IMR-90 (cell line): ENCODE data around the gene NKX6-2. TPM values are rescaled to one million over a fixed set of nuclear protein-coding genes. Genes with fewer than 3 reads are reported as not detected.

Source experiments
- ATAC-seq: fragments of 200-7000 bp; cut with Tn5 transposase; 2 replicates; pipeline ENCODE4 v1.9.1; 2020; ENCODE audit warnings: low read depth, mild to moderate bottlenecking, moderate library complexity
- BruUV-seq: library from RNA; stranded (reverse); fragments of 400-500 nt; replicated peaks from 2 replicates; lab custom pipeline; 2021; lab: Mats Ljungman, UMichigan
- CTCF ChIA-PET: fragments of 300-600 bp; formaldehyde crosslinking; extraction: SDS; loops from one replicate; lab custom pipeline; 2021; ENCODE audit warnings: antibody characterized with exemption; lab: Yijun Ruan, JAX
- POLR2A ChIA-PET: fragments of 300-600 bp; sonication (Branson Sonifier 250); formaldehyde crosslinking; loops from one replicate; lab custom pipeline; 2022; ENCODE audit warnings: antibody characterized with exemption; ENCODE audit not compliant: unreplicated experiment; lab: Charles Lee
- DNase-seq: peaks from one replicate; pipeline ENCODE4 v3.0.0; 2013
- H2AFZ ChIP-seq: replicated peaks from 2 replicates; pipeline ENCODE3; 2013; ENCODE audit warnings: low read length, mild to moderate bottlenecking; ENCODE audit not compliant: poor library complexity
- H2AK5ac ChIP-seq: 2 replicates; pipeline ENCODE4 v1.6.1; 2013; ENCODE audit warnings: low read depth, low read length, inconsistent platforms
- H2AK9ac ChIP-seq: replicated peaks from 2 replicates; pipeline ENCODE3; 2013; ENCODE audit warnings: mild to moderate bottlenecking, low read depth, low read length, moderate library complexity; ENCODE audit not compliant: poor library complexity
- H2BK120ac ChIP-seq: 2 replicates; pipeline ENCODE4 v1.6.1; 2013; ENCODE audit warnings: low read depth, low read length, inconsistent platforms
- H2BK15ac ChIP-seq: 3 replicates; pipeline ENCODE4 v1.6.1; 2013; ENCODE audit warnings: low read depth, low read length, inconsistent platforms
- H2BK20ac ChIP-seq: 2 replicates; pipeline ENCODE4 v1.6.1; 2013; ENCODE audit warnings: low read depth, mild to moderate bottlenecking, inconsistent platforms, low read length, moderate library complexity
- H2BK5ac ChIP-seq: 2 replicates; pipeline ENCODE4 v1.6.1; 2013; ENCODE audit warnings: mild to moderate bottlenecking, low read depth, low read length, inconsistent platforms; ENCODE audit not compliant: poor library complexity, severe bottlenecking
- H3K14ac ChIP-seq: replicated peaks from 2 replicates; pipeline ENCODE4 v1.6.1; 2013; ENCODE audit warnings: low read depth, low read length, inconsistent platforms
- H3K18ac ChIP-seq: 2 replicates; pipeline ENCODE4 v1.6.1; 2013; ENCODE audit warnings: low read depth, low read length, control low read depth
- H3K23ac ChIP-seq: 2 replicates; pipeline ENCODE4 v1.6.1; 2013; ENCODE audit warnings: low read depth, low read length, inconsistent platforms
- H3K27ac ChIP-seq: 2 replicates; pipeline ENCODE4 v1.5.1; 2013; ENCODE audit warnings: mild to moderate bottlenecking, control low read depth, low read length; ENCODE audit not compliant: insufficient read depth
- H3K27me3 ChIP-seq: 2 replicates; pipeline ENCODE4 v1.6.1; 2013; ENCODE audit warnings: low read length; ENCODE audit not compliant: control insufficient read depth, insufficient read depth
- H3K36me3 ChIP-seq: 2 replicates; pipeline ENCODE4 v1.6.1; 2013; ENCODE audit warnings: low read length, mixed read lengths; ENCODE audit not compliant: control insufficient read depth, insufficient read depth
- H3K4ac ChIP-seq: 2 replicates; pipeline ENCODE4 v1.6.1; 2013; ENCODE audit warnings: low read depth, low read length, inconsistent platforms
- H3K4me1 ChIP-seq: 2 replicates; pipeline ENCODE4 v1.6.1; 2013; ENCODE audit warnings: low read length, mixed read lengths; ENCODE audit not compliant: control insufficient read depth, insufficient read depth
- H3K4me2 ChIP-seq: 2 replicates; pipeline ENCODE4 v1.6.1; 2013; ENCODE audit warnings: low read depth, mild to moderate bottlenecking, control low read depth, low read length, moderate library complexity
- H3K4me3 ChIP-seq: 2 replicates; pipeline ENCODE4 v1.5.1; 2013; ENCODE audit warnings: low read depth, mild to moderate bottlenecking, control low read depth, low read length, moderate library complexity; ENCODE audit not compliant: insufficient read depth
- H3K56ac ChIP-seq: 2 replicates; pipeline ENCODE4 v1.6.1; 2013; ENCODE audit warnings: low read length, inconsistent platforms; ENCODE audit not compliant: insufficient read depth; ENCODE audit errors: extremely low read depth
- H3K79me1 ChIP-seq, 2 experiments: 2 replicates each; pipeline ENCODE4 v1.6.1; 2013; ENCODE audit warnings: low read length in 2 of 2, inconsistent platforms in 1 of 2, low read depth in 1 of 2
- H3K9ac ChIP-seq: 2 replicates; pipeline ENCODE4 v1.6.1; 2013; ENCODE audit warnings: low read depth, low read length, control low read depth
- H3K9me1 ChIP-seq: 2 replicates; pipeline ENCODE4 v1.6.1; 2013; ENCODE audit warnings: low read length, inconsistent platforms; ENCODE audit not compliant: insufficient read depth
- H3K9me3 ChIP-seq: 2 replicates; pipeline ENCODE4 v1.6.1; 2013; ENCODE audit warnings: low read length; ENCODE audit not compliant: control insufficient read depth, insufficient read depth
- H4K20me1 ChIP-seq: 2 replicates; pipeline ENCODE4 v1.6.1; 2013; ENCODE audit warnings: low read length, inconsistent platforms; ENCODE audit not compliant: insufficient read depth
- H4K5ac ChIP-seq: 2 replicates; pipeline ENCODE4 v1.6.1; 2013; ENCODE audit warnings: mild to moderate bottlenecking, low read depth, low read length, control low read depth
- H4K8ac ChIP-seq, 2 experiments: 2 replicates each; pipeline ENCODE4 v1.6.1; 2013; ENCODE audit warnings: low read depth in 2 of 2, low read length in 2 of 2, control low read depth in 1 of 2, inconsistent platforms in 1 of 2
- H4K91ac ChIP-seq: 2 replicates; pipeline ENCODE4 v1.6.1; 2013; ENCODE audit warnings: low read depth, low read length, inconsistent platforms; ENCODE audit not compliant: insufficient read depth
- BHLHE40 ChIP-seq: fragments of 150-350 bp; IDR thresholded peaks from 2 replicates; pipeline ENCODE4 v1.6.1; 2016; ENCODE audit warnings: mild to moderate bottlenecking, low read depth, low read length
- CEBPB ChIP-seq: IDR thresholded peaks from 2 replicates; pipeline ENCODE4 v1.6.1; 2012; ENCODE audit warnings: low read depth, low read length, improper control_type of control experiment
- CHD1 ChIP-seq: IDR thresholded peaks from 2 replicates; pipeline ENCODE4 v1.6.1; 2012; ENCODE audit warnings: low read depth, low read length, improper control_type of control experiment
- ELK1 ChIP-seq: fragments of 150-350 bp; IDR thresholded peaks from 2 replicates; pipeline ENCODE4 v1.6.1; 2016; ENCODE audit warnings: low read depth, mild to moderate bottlenecking, low read length, moderate library complexity, borderline replicate concordance
- FOS ChIP-seq: fragments of 150-350 bp; IDR thresholded peaks from 2 replicates; pipeline ENCODE4 v1.6.1; 2016; ENCODE audit warnings: low read depth, low read length
- MAFK ChIP-seq: IDR thresholded peaks from 2 replicates; pipeline ENCODE4 v1.6.1; 2012; ENCODE audit warnings: low read depth, low read length, improper control_type of control experiment
- MAZ ChIP-seq: IDR thresholded peaks from 2 replicates; pipeline ENCODE4 v1.6.1; 2012; ENCODE audit warnings: low read depth, mild to moderate bottlenecking, low read length, improper control_type of control experiment, moderate library complexity, borderline replicate concordance
- MXI1 ChIP-seq: IDR thresholded peaks from 2 replicates; pipeline ENCODE4 v1.6.1; 2012; ENCODE audit warnings: low read depth, mild to moderate bottlenecking, low read length, moderate library complexity, borderline replicate concordance
- NFE2L2 ChIP-seq: fragments of 150-350 bp; IDR thresholded peaks from 2 replicates; pipeline ENCODE4 v1.6.1; 2016; ENCODE audit warnings: low read depth, mild to moderate bottlenecking, low read length
- POLR2A ChIP-seq: IDR thresholded peaks from 2 replicates; pipeline ENCODE4 v1.6.1; 2012; ENCODE audit warnings: mild to moderate bottlenecking, low read depth, low read length
- RAD21 ChIP-seq: IDR thresholded peaks from 2 replicates; pipeline ENCODE4 v1.6.1; 2012; ENCODE audit warnings: low read length, improper control_type of control experiment
- RCOR1 ChIP-seq: IDR thresholded peaks from 2 replicates; pipeline ENCODE4 v1.6.1; 2012; ENCODE audit warnings: mild to moderate bottlenecking, low read length, improper control_type of control experiment; ENCODE audit not compliant: insufficient replicate concordance
- RFX5 ChIP-seq: IDR thresholded peaks from 2 replicates; pipeline ENCODE4 v1.8.0; 2012; ENCODE audit warnings: low read depth, mild to moderate bottlenecking, low read length, moderate library complexity
- SMC3 ChIP-seq: fragments of 150-350 bp; IDR thresholded peaks from 2 replicates; pipeline ENCODE4 v1.6.1; 2016; ENCODE audit warnings: low read depth, mild to moderate bottlenecking, antibody characterized with exemption, low read length, moderate library complexity
- WGBS, 2 experiments: methylation state at CpG; one replicate each; pipeline versions ENCODE4 v1.1.5 to v1.1.7; 2013; ENCODE audit warnings: missing lambda C conversion rate in 2 of 2; ENCODE audit not compliant: insufficient read length in 1 of 2; ENCODE audit errors: extremely low coverage in 2 of 2; 5-methylcytosine and 5-hydroxymethylcytosine counted together
- dilution Hi-C: fragments of 300-500 bp; cut with HindIII; formaldehyde crosslinking; loops from one replicate; pipeline ENCODE4 v1.14.3; 2018; ENCODE audit warnings: low sequenced_read_pairs; ENCODE audit not compliant: unreplicated experiment
- in situ Hi-C: fragments of 300-500 bp; cut with MboI; formaldehyde crosslinking; loops from 3 replicates; pipeline ENCODE4 v1.14.3; 2019; ENCODE audit warnings: low sequenced_read_pairs, inconsistent platforms, mixed read lengths
- intact Hi-C: fragments of 100-400 bp; cut with micrococcal nuclease; formaldehyde crosslinking; loops from 2 replicates; pipeline ENCODE4 v1.10.0; 2022
- polyA plus RNA-seq, 3 experiments: library from polyadenylated mRNA; depleted of rRNA; stranded (reverse); fragments of >200 nt; gene quantifications; 2 replicates each; pipeline ENCODE4 v1.2.3, GENCODE V29; 2012; ENCODE audit warnings: low replicate concordance in 1 of 3
- total RNA-seq: library from RNA; depleted of rRNA; stranded (reverse); fragments of >200 nt; gene quantifications from 2 replicates; pipeline ENCODE4 v1.2.3, GENCODE V29; 2012
- TF ChIP-seq, protein P1 (sequence below): conservative IDR thresholded peaks from 2 replicates; pipeline ENCODE4 v1.5.1; 2012; ENCODE audit warnings: mild to moderate bottlenecking, low read depth, low read length, improper control_type of control experiment
- TF ChIP-seq, protein P2 (sequence below): fragments of 150-350 bp; IDR thresholded peaks from 2 replicates; pipeline ENCODE4 v1.6.1; 2017; ENCODE audit warnings: mild to moderate bottlenecking, antibody characterized with exemption, low read length, low read depth

Gene NKX6-2
- total and polyA plus RNA-seq, 2 of the 4 experiments (the other 2 are of a cell fraction) = not detected

DNA sequence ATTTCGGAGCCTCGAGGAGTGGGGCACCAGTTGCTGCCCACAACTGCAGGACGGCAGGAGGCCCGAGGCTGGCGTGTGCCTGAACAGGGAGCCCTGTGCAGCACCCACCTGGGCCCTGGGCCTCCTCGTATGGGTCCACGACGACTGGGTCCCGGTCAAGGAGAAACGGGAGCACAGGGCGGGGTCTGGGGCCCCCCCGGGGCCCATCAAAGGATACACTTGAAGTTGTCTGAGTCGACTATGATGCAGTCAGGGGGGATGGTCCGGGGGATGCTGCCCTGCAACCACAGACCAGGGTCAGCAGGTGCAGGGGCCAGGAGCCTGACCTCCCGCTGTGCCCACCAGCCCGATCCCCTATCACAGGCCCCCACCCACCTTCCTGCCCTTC lies 28.5 kb upstream of the NKX6-2 start:
- H3K27ac ChIP-seq = no peak overlapping the region
- in situ Hi-C loops = no loop called here
- no peak overlapping the region for H3K23ac ChIP-seq
- POLR2A ChIA-PET = no interaction called here
- no peak overlapping the region for H2BK5ac ChIP-seq
- no peak overlapping the region for H2BK120ac ChIP-seq
- no peaks in the 10 kb centered on the region for H3K9me3 ChIP-seq
- dilution Hi-C loops = no loop called here
- H4K5ac ChIP-seq = no peak overlapping the region
- H2AK9ac ChIP-seq = no peak overlapping the region
- H2AFZ ChIP-seq = no peak overlapping the region
- no peak overlapping the region for H3K14ac ChIP-seq
- 70% methylated on average over 3 of the region's 16 CpGs; no CpG with 5 or more reads in 1 of the 2 experiments for WGBS, 2 experiments
- H4K91ac ChIP-seq = no peak overlapping the region
- no peaks in the 10 kb centered on the region for H3K4me1 ChIP-seq
- no peak overlapping the region for H3K9ac ChIP-seq
- H2AK5ac ChIP-seq = no peak overlapping the region
- intact Hi-C loops = no loop called here
- H3K4ac ChIP-seq = no peak overlapping the region
- H3K27me3 ChIP-seq = peaks cover 11% of the 10 kb centered on the region
- ATAC-seq (no peak), DNase-seq (no peak)
- no peaks in the 10 kb centered on the region for H3K9me1 ChIP-seq
- BruUV-seq = no TSS peak
- no peak overlapping the region for H4K8ac ChIP-seq
- H3K18ac ChIP-seq = no peak overlapping the region
- no peak overlapping the region for H3K56ac ChIP-seq
- H3K79me1 ChIP-seq = no peaks in the 10 kb centered on the region
- no peaks in the 10 kb centered on the region for H4K20me1 ChIP-seq
- no peak overlapping the region for H2BK15ac ChIP-seq
- H3K36me3 ChIP-seq = no peaks in the 10 kb centered on the region
- no peak overlapping the region for H3K4me2 ChIP-seq
- no peak overlapping the region for H2BK20ac ChIP-seq
- TF ChIP-seq MXI1 = no peak
- TF ChIP-seq, protein P1, sequence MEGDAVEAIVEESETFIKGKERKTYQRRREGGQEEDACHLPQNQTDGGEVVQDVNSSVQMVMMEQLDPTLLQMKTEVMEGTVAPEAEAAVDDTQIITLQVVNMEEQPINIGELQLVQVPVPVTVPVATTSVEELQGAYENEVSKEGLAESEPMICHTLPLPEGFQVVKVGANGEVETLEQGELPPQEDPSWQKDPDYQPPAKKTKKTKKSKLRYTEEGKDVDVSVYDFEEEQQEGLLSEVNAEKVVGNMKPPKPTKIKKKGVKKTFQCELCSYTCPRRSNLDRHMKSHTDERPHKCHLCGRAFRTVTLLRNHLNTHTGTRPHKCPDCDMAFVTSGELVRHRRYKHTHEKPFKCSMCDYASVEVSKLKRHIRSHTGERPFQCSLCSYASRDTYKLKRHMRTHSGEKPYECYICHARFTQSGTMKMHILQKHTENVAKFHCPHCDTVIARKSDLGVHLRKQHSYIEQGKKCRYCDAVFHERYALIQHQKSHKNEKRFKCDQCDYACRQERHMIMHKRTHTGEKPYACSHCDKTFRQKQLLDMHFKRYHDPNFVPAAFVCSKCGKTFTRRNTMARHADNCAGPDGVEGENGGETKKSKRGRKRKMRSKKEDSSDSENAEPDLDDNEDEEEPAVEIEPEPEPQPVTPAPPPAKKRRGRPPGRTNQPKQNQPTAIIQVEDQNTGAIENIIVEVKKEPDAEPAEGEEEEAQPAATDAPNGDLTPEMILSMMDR = no peak
- no peak for TF ChIP-seq BHLHE40
- TF ChIP-seq MAFK = no peak
- TF ChIP-seq NFE2L2 = no peak
- no peak for TF ChIP-seq ELK1
- no peak for TF ChIP-seq RCOR1
- TF ChIP-seq MAZ = no peak
- TF ChIP-seq CEBPB = no peak
- no peak for TF ChIP-seq POLR2A
- TF ChIP-seq RAD21 = no peak
- TF ChIP-seq FOS = no peak
- TF ChIP-seq CHD1 = no peak
- TF ChIP-seq SMC3 = no peak
- no peak for TF ChIP-seq RFX5
- TF ChIP-seq, protein P2, sequence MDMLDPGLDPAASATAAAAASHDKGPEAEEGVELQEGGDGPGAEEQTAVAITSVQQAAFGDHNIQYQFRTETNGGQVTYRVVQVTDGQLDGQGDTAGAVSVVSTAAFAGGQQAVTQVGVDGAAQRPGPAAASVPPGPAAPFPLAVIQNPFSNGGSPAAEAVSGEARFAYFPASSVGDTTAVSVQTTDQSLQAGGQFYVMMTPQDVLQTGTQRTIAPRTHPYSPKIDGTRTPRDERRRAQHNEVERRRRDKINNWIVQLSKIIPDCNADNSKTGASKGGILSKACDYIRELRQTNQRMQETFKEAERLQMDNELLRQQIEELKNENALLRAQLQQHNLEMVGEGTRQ = no peak
- no peak overlapping the region for H3K4me3 ChIP-seq
- CTCF ChIA-PET = no interaction called here
